Astrocyte (in vitro differentiated cells and primary cell): ENCODE measurements around the gene BASP1. TPM values are rescaled to one million over a fixed set of nuclear protein-coding genes. Genes with fewer than 3 reads are reported as not detected.
"Not testable (repeated sequence)": the region's sequence is repeated elsewhere in the genome, so short reads cannot be mapped to it uniquely, and the experiment has no call there.

Experiments used
- DNase-seq: peaks from one replicate; pipeline ENCODE4 v3.0.0-alpha.2; 2010; ENCODE audit warnings: low read depth
- FAIRE-seq: peaks from 2 replicates; lab custom pipeline; 2011; peaks lifted over from hg19 to GRCh38; lab: Jason Lieb, UNC
- H2AFZ ChIP-seq: 2 replicates; pipeline ENCODE4 v1.6.0; 2012; ENCODE audit warnings: low read depth, low read length, inconsistent platforms
- H3K27ac ChIP-seq: 2 replicates; pipeline ENCODE4 v1.5.1; 2011; ENCODE audit warnings: low read depth, low read length, inconsistent platforms
- H3K27me3 ChIP-seq: 2 replicates; pipeline ENCODE4 v1.6.0; 2011; ENCODE audit warnings: low read length, inconsistent platforms; ENCODE audit not compliant: insufficient read depth
- H3K36me3 ChIP-seq: 2 replicates; pipeline ENCODE4 v1.5.1; 2011; ENCODE audit warnings: low read length, inconsistent platforms; ENCODE audit not compliant: insufficient read depth
- H3K4me1 ChIP-seq: 2 replicates; pipeline ENCODE4 v1.5.1; 2011; ENCODE audit warnings: low read length, inconsistent platforms; ENCODE audit not compliant: insufficient read depth
- H3K4me2 ChIP-seq: 2 replicates; pipeline ENCODE4 v1.6.0; 2012; ENCODE audit warnings: low read length, inconsistent platforms
- H3K4me3 ChIP-seq: 2 replicates; pipeline ENCODE4 v1.5.1; 2011; ENCODE audit warnings: low read depth, mild to moderate bottlenecking, low read length, inconsistent platforms; ENCODE audit not compliant: insufficient read depth
- H3K79me2 ChIP-seq: 2 replicates; pipeline ENCODE4 v1.6.0; 2012; ENCODE audit warnings: mild to moderate bottlenecking, low read length, inconsistent platforms; ENCODE audit not compliant: insufficient read depth
- H3K9ac ChIP-seq: 2 replicates; pipeline ENCODE4 v1.6.0; 2012; ENCODE audit warnings: mild to moderate bottlenecking, low read length, inconsistent platforms
- H3K9me3 ChIP-seq: 2 replicates; pipeline ENCODE4 v1.5.1; 2012; ENCODE audit warnings: low read depth, mild to moderate bottlenecking, low read length, inconsistent platforms; ENCODE audit not compliant: insufficient read depth
- H4K20me1 ChIP-seq: 2 replicates; pipeline ENCODE4 v1.6.0; 2012; ENCODE audit warnings: low read length, inconsistent platforms; ENCODE audit not compliant: insufficient read depth
- H3K27ac Mint-ChIP-seq: one replicate; pipeline ENCODE4 v1.8.0; 2021; ENCODE audit warnings: mild to moderate bottlenecking, mixed read lengths; ENCODE audit not compliant: unreplicated experiment
- H3K27me3 Mint-ChIP-seq: one replicate; pipeline ENCODE4 v1.8.0; 2021; ENCODE audit warnings: low read depth, mixed read lengths; ENCODE audit not compliant: unreplicated experiment
- H3K36me3 Mint-ChIP-seq: one replicate; pipeline ENCODE4 v1.8.0; 2021; ENCODE audit warnings: low read depth, mixed read lengths; ENCODE audit not compliant: unreplicated experiment
- H3K4me1 Mint-ChIP-seq: one replicate; pipeline ENCODE4 v1.8.0; 2021; ENCODE audit warnings: low read depth, mixed read lengths; ENCODE audit not compliant: unreplicated experiment
- H3K4me3 Mint-ChIP-seq: one replicate; pipeline ENCODE4 v1.8.0; 2021; ENCODE audit warnings: mild to moderate bottlenecking, moderate library complexity, mixed read lengths; ENCODE audit not compliant: unreplicated experiment
- H3K9me3 Mint-ChIP-seq: one replicate; pipeline ENCODE4 v1.8.0; 2021; ENCODE audit warnings: mild to moderate bottlenecking, mixed read lengths; ENCODE audit not compliant: unreplicated experiment
- EZH2 ChIP-seq: IDR thresholded peaks from 2 replicates; pipeline ENCODE4 v1.6.1; 2012; ENCODE audit warnings: mild to moderate bottlenecking, low read length, inconsistent platforms; ENCODE audit not compliant: insufficient read depth
- total RNA-seq: library from RNA; stranded (reverse); gene quantifications from 2 replicates; pipeline ENCODE4 v1.2.1, GENCODE V29; 2021
- TF ChIP-seq, protein P1 (sequence below): IDR thresholded peaks from 2 replicates; pipeline ENCODE4 v1.5.1; 2011; ENCODE audit warnings: low read depth, mild to moderate bottlenecking, inconsistent platforms, low read length, moderate library complexity; ENCODE audit not compliant: insufficient read depth

BASP1 gene
- total RNA-seq, 1 donor from 2014 or later: 273 TPM

DNA sequence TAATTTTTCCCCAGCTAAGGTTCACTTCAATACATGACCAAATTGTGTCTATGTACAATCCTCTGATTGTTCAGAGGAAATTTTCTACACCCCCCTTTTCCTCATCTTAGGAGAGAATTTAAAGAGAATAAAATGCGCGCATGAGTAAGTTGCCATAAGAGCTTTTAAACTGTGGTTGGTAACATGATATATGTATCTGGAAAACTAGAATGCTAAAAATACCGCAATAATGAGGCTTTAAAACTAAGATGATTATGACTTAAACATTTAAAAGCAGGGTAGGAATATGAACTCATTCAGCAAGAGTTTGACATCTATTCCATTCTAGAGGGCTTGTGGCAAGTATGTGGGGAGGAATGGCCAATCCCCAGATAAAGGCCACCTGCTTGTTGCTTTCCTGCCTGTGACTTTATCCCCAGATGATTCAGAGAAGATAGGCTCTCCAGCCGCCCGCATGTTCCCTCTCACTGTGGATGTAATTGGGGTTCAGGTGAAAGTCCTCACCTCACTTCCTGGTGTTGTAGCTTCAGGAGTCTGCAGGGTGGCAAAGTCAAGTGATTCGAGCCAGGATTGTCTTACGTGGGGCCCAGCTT lies 26.5 kb upstream of the BASP1 start:
- H2AFZ ChIP-seq: no peak overlapping the region
- FAIRE-seq (no peak), DNase-seq (peak; percentile 70)
- TF ChIP-seq, protein P1, sequence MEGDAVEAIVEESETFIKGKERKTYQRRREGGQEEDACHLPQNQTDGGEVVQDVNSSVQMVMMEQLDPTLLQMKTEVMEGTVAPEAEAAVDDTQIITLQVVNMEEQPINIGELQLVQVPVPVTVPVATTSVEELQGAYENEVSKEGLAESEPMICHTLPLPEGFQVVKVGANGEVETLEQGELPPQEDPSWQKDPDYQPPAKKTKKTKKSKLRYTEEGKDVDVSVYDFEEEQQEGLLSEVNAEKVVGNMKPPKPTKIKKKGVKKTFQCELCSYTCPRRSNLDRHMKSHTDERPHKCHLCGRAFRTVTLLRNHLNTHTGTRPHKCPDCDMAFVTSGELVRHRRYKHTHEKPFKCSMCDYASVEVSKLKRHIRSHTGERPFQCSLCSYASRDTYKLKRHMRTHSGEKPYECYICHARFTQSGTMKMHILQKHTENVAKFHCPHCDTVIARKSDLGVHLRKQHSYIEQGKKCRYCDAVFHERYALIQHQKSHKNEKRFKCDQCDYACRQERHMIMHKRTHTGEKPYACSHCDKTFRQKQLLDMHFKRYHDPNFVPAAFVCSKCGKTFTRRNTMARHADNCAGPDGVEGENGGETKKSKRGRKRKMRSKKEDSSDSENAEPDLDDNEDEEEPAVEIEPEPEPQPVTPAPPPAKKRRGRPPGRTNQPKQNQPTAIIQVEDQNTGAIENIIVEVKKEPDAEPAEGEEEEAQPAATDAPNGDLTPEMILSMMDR: no peak
- TF ChIP-seq EZH2: no peak
- no peaks in the 10 kb centered on the region for H3K79me2 ChIP-seq
- peaks cover 39% of the 10 kb centered on the region for H3K4me1 ChIP-seq
- H4K20me1 ChIP-seq: no peaks in the 10 kb centered on the region
- no peaks in the 10 kb centered on the region for H3K36me3 ChIP-seq
- no peak overlapping the region for H3K4me3 ChIP-seq
- peak overlapping the region; percentile 41 for H3K27ac ChIP-seq
- Mint-ChIP-seq H3K36me3 (no peaks in the 10 kb centered on the region), H3K9me3 (no peaks in the 10 kb centered on the region), H3K27me3 (no peaks in the 10 kb centered on the region), H3K27ac (peak overlapping the region; percentile 44), H3K4me1 (peaks cover 46% of the 10 kb centered on the region), H3K4me3 (no peak overlapping the region)
- H3K27me3 ChIP-seq: no peaks in the 10 kb centered on the region
- peak overlapping the region; percentile 26 for H3K9ac ChIP-seq
- H3K9me3 ChIP-seq: no peaks in the 10 kb centered on the region
- H3K4me2 ChIP-seq: peak overlapping the region; percentile 49

DNA sequence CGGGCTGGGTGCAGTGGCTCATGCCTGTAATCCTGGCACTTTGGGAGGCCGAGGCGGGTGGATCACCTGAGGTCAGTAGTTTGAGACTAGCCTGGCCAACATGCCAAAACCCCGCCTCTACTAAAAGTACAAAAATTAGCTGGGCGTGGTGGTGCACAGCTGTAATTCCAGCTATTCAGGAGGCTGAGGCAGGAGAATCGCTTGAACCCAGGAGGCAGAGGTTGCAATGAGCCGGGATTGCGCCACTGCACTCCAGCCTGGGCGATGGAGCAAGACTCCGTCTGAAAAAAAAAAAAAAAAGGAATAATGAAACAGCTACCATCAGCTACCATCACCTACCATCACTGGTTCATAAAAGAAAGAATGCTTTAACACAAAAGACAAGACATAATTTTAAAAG lies 25.9 kb upstream of the BASP1 start:
- FAIRE-seq, H3K36me3 Mint-ChIP-seq, H3K9me3 Mint-ChIP-seq, H3K4me3 ChIP-seq, H3K4me3 Mint-ChIP-seq, H3K27me3 Mint-ChIP-seq, H2AFZ ChIP-seq, H3K36me3 ChIP-seq, H4K20me1 ChIP-seq, H3K9ac ChIP-seq, DNase-seq, H3K9me3 ChIP-seq, H3K27ac Mint-ChIP-seq, H3K27me3 ChIP-seq, H3K4me2 ChIP-seq, H3K27ac ChIP-seq, H3K79me2 ChIP-seq: not testable (repeated sequence)
- peaks cover 45% of the 10 kb centered on the region for H3K4me1 Mint-ChIP-seq
- peaks cover 32% of the 10 kb centered on the region for H3K4me1 ChIP-seq

DNA sequence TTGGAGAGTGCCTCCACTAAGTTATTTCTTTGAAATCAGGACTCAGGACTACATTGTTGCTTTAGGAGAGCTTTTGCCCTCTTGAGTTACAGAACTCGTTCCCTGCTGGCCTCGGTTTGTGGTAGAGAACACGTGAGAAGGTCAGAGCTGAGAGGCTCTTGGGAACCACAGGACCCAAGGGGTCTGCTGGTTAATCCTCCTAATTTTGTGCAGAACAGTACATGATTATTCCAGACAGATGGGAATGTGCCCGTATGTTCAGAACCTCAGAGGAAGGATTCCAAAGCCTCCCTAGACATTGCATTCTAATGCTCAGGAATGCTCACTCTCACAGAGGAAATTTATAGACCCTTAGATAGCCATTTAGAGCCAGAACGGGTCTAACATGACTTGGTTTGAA lies 25.2 kb upstream of the BASP1 start:
- Mint-ChIP-seq H3K36me3 (no peaks in the 10 kb centered on the region), H3K27ac (peak overlapping the region; percentile 67), H3K4me1 (peaks cover 43% of the 10 kb centered on the region), H3K9me3 (no peaks in the 10 kb centered on the region), H3K4me3 (no peak overlapping the region), H3K27me3 (no peaks in the 10 kb centered on the region)
- Histone ChIP-seq H3K79me2 (no peaks in the 10 kb centered on the region), H3K36me3 (no peaks in the 10 kb centered on the region), H2AFZ (no peak overlapping the region), H3K4me2 (no peak overlapping the region), H3K4me3 (no peak overlapping the region), H4K20me1 (no peaks in the 10 kb centered on the region), H3K9ac (no peak overlapping the region), H3K4me1 (peaks cover 28% of the 10 kb centered on the region), H3K27me3 (no peaks in the 10 kb centered on the region), H3K27ac (no peak overlapping the region), H3K9me3 (no peaks in the 10 kb centered on the region)
- TF ChIP-seq EZH2: no peak
- TF ChIP-seq, protein P1: no peak
- FAIRE-seq (no peak), DNase-seq (no peak)
